Activated CD8-positive, alpha-beta memory T cell treated with anti-CD3 and anti-CD28 coated beads, Interleukin-2, amount 50 U/mL, for 24 hours (primary cell): ENCODE data around the gene TIGD2.

Experiments
- DNase-seq: peaks from one replicate; pipeline ENCODE4 v3.0.0-alpha.2; 2020; ENCODE audit errors: extremely low read depth

TIGD2 gene

DNA sequence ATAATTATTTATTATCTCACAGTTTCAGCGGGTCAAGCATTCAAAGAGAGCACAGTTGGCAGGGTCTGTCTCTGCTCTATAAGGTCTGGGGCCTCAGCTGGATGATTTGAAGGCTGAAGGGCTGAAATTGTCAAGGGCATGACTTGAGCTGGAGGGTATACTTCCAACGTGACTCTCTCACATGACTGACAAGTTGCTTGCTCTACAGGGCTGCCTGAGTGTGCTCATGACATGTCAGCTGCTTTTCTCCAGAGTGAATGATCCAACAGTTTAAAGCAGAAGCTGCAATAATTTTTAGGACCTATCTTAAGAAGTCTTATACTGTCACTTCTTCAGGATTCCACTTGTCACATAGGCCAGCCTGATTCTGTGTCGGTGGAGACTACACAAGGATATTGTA is 51.2 kb downstream of the TIGD2 start:
- no peak for DNase-seq

DNA sequence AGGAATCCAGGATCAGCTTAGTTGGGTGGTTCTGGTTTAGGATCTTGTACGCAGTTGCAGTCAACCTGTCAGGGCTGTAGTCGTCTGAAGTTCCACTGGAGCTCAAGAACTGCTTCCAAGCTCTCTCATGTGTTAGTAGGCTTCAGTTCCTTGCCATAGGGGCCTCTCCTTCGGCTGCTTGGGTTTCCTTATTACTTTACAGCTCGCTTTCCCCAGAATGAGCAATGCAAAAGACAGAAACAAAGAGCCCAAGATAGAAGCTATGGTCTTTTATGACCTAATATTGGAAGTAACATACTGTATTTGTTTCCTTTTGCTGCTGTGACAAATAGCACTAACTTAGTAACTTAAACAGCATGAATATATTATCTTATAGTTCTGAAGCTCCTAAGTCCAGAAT is 51.7 kb downstream of the TIGD2 start:
- no peak for DNase-seq

GRCh38 chr4:89164400-89164799 is 53.1 kb downstream of the TIGD2 start:
- DNase-seq, result no peak
